ENCODE results near the gene HOXD10. TPM values are rescaled to one million over a fixed set of nuclear protein-coding genes. Genes with fewer than 3 reads are reported as not detected.

The HOXD10 gene
- total and polyA plus RNA-seq, 4 donors, result not detected

DNA sequence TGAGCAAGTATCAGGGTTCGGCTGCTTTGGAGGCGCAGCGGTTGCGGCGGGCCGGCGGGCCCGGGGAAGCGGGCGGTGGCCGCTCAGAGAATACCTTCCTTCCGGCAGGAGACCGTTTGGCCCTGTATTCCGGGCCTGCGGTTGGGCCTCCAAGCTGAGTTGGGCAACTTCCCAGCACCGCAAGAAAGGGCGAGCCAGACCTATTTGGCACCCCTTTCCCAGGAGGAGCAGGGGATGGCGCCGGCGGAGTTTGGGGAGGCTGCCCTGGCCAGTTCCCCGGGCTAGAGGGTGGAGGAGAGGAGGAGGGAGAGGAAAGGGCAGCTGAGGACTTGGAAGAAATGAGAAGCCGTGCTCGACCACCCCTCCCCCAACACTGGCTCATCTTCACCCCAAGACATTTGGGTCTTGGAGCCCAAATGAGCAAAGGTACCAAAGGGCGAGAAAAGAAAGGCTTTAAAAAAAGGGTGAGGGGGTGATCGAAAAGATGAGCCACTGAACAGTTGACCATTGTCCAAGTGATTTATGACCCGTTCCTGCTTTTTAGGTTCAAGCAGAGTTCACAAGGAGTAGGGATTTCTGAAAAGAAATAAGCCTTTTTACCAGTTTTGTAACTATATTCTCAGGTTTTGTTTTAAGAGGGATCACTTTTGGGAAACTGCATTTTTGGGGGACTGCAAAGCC is 48.9 kb downstream of the HOXD10 start:
- TF ChIP-seq RAD21 (IDR thresholded peaks at IDR 0.05) (no peak), EGR1 (IDR thresholded peaks at IDR 0.05; ENCODE audit: low read depth in 2 of 2) (no peak), TAF1 (conservative IDR thresholded peaks at IDR 0.05) (no peak)
- TF ChIP-seq, protein P1, sequence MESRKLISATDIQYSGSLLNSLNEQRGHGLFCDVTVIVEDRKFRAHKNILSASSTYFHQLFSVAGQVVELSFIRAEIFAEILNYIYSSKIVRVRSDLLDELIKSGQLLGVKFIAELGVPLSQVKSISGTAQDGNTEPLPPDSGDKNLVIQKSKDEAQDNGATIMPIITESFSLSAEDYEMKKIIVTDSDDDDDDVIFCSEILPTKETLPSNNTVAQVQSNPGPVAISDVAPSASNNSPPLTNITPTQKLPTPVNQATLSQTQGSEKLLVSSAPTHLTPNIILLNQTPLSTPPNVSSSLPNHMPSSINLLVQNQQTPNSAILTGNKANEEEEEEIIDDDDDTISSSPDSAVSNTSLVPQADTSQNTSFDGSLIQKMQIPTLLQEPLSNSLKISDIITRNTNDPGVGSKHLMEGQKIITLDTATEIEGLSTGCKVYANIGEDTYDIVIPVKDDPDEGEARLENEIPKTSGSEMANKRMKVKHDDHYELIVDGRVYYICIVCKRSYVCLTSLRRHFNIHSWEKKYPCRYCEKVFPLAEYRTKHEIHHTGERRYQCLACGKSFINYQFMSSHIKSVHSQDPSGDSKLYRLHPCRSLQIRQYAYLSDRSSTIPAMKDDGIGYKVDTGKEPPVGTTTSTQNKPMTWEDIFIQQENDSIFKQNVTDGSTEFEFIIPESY (IDR thresholded peaks at IDR 0.05), result no peak
- Histone ChIP-seq H3K4me1 (ENCODE audit: control insufficient read depth in 4 of 4, insufficient read depth in 4 of 4, low read length in 3 of 4) (peaks cover 0 to 13% (median under 1%) of the 10 kb centered on the region in 4 donors), H3K27me3 (ENCODE audit: control insufficient read depth in 4 of 4, insufficient read depth in 4 of 4, low read length in 3 of 4) (peaks cover 8 to 35% (median 23%) of the 10 kb centered on the region in 4 donors), H3K27ac (ENCODE audit: low read depth in 1 of 2, low read length in 2 of 2) (no peak overlapping the region), H3K4me3 (ENCODE audit: low read depth in 1 of 3, low read length in 3 of 3) (no peak overlapping the region), H3K9ac (ENCODE audit: low read depth in 1 of 2, low read length in 2 of 2) (no peak overlapping the region), H3K36me3 (ENCODE audit: control insufficient read depth in 4 of 4, insufficient read depth in 3 of 4, low read depth in 1 of 4, low read length in 3 of 4) (no peaks in the 10 kb centered on the region), H3K9me3 (ENCODE audit: control insufficient read depth in 4 of 4, low read length in 3 of 4) (peaks cover 0 to 7% (median 0%) of the 10 kb centered on the region in 4 donors)
- 11% methylated on average over 26 of the region's 26 CpGs for WGBS
- no peak for DNase-seq (ENCODE audit: low spot score)

- Histone ChIP-seq H3K9ac (ENCODE audit: low read depth in 1 of 2, low read length in 2 of 2) (no peak overlapping the region), H3K36me3 (ENCODE audit: control insufficient read depth in 4 of 4, insufficient read depth in 3 of 4, low read depth in 1 of 4, low read length in 3 of 4) (no peaks in the 10 kb centered on the region), H3K4me1 (ENCODE audit: control insufficient read depth in 4 of 4, insufficient read depth in 4 of 4, low read length in 3 of 4) (peaks cover 0 to 12% (median under 1%) of the 10 kb centered on the region in 4 donors), H3K4me3 (ENCODE audit: low read depth in 1 of 3, low read length in 3 of 3) (no peak overlapping the region), H3K27me3 (ENCODE audit: control insufficient read depth in 4 of 4, insufficient read depth in 4 of 4, low read length in 3 of 4) (peaks cover 8 to 32% (median 22%) of the 10 kb centered on the region in 4 donors), H3K9me3 (ENCODE audit: control insufficient read depth in 4 of 4, low read length in 3 of 4) (peaks cover 0 to 7% (median 0%) of the 10 kb centered on the region in 4 donors), H3K27ac (ENCODE audit: low read depth in 1 of 2, low read length in 2 of 2) (no peak overlapping the region)
- no peak for TF ChIP-seq SP1 (IDR thresholded peaks at IDR 0.05)
- TF ChIP-seq HNF4G (IDR thresholded peaks at IDR 0.05), result no peak
- no peak for TF ChIP-seq JUND (IDR thresholded peaks at IDR 0.05)
- no peak for TF ChIP-seq NR2F2 (IDR thresholded peaks at IDR 0.05)
- TF ChIP-seq CTCF (IDR thresholded peaks at IDR 0.05; ENCODE audit: low read depth, low read length, missing input control), result no peak
- TF ChIP-seq TAF1 (conservative IDR thresholded peaks at IDR 0.05), result no peak
- TF ChIP-seq, protein P1 (IDR thresholded peaks at IDR 0.05), result no peak
- TF ChIP-seq ATF3 (IDR thresholded peaks at IDR 0.05), result no peak
- TF ChIP-seq FOXA2 (IDR thresholded peaks at IDR 0.05), result no peak
- no peak for TF ChIP-seq RXRA (IDR thresholded peaks at IDR 0.05)
- whole genome bisulfite sequencing, result 23% methylated on average over 2 of the region's 2 CpGs
- no peak for DNase-seq (ENCODE audit: low spot score)
Observed at GRCh38 chr2:176166272-176166671, 49.7 kb downstream of the HOXD10 start.
